Measurements from ENCODE around the gene PCBP2.

GRCh38 chr12:53467082-53467481 is 15.2 kb downstream of the PCBP2 start:
- TF ChIP-seq, protein P1, sequence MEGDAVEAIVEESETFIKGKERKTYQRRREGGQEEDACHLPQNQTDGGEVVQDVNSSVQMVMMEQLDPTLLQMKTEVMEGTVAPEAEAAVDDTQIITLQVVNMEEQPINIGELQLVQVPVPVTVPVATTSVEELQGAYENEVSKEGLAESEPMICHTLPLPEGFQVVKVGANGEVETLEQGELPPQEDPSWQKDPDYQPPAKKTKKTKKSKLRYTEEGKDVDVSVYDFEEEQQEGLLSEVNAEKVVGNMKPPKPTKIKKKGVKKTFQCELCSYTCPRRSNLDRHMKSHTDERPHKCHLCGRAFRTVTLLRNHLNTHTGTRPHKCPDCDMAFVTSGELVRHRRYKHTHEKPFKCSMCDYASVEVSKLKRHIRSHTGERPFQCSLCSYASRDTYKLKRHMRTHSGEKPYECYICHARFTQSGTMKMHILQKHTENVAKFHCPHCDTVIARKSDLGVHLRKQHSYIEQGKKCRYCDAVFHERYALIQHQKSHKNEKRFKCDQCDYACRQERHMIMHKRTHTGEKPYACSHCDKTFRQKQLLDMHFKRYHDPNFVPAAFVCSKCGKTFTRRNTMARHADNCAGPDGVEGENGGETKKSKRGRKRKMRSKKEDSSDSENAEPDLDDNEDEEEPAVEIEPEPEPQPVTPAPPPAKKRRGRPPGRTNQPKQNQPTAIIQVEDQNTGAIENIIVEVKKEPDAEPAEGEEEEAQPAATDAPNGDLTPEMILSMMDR (IDR thresholded peaks at IDR 0.05; ENCODE audit: poor library complexity) = no peak
- no peak for TF ChIP-seq EZH2 (IDR thresholded peaks at IDR 0.05; ENCODE audit: borderline replicate concordance)

All from hepatocyte (in vitro differentiated cells).